Right kidney (tissue), 9 donors: ENCODE data around the gene KRT84.

Source experiments
- DNase-seq: peaks from one replicate; pipeline ENCODE4 v3.0.0-alpha.2; 2016
- long read RNA-seq, 8 donors: transcript quantifications; one replicate each; lab custom pipeline, GENCODE V29; 2026

Gene KRT84, protein sequence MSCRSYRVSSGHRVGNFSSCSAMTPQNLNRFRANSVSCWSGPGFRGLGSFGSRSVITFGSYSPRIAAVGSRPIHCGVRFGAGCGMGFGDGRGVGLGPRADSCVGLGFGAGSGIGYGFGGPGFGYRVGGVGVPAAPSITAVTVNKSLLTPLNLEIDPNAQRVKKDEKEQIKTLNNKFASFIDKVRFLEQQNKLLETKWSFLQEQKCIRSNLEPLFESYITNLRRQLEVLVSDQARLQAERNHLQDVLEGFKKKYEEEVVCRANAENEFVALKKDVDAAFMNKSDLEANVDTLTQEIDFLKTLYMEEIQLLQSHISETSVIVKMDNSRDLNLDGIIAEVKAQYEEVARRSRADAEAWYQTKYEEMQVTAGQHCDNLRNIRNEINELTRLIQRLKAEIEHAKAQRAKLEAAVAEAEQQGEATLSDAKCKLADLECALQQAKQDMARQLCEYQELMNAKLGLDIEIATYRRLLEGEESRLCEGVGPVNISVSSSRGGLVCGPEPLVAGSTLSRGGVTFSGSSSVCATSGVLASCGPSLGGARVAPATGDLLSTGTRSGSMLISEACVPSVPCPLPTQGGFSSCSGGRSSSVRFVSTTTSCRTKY
- long read RNA-seq, donor 1 = 0 reads
- long read RNA-seq, donor 2 = 0 reads
- long read RNA-seq, donor 3 = 0 reads
- long read RNA-seq, donor 4 = 0 reads
- long read RNA-seq, donor 5 = 0 reads
- long read RNA-seq, donor 6 = 0 reads
- long read RNA-seq, donor 7 = 0 reads
- long read RNA-seq, donor 8 = 0 reads

DNA sequence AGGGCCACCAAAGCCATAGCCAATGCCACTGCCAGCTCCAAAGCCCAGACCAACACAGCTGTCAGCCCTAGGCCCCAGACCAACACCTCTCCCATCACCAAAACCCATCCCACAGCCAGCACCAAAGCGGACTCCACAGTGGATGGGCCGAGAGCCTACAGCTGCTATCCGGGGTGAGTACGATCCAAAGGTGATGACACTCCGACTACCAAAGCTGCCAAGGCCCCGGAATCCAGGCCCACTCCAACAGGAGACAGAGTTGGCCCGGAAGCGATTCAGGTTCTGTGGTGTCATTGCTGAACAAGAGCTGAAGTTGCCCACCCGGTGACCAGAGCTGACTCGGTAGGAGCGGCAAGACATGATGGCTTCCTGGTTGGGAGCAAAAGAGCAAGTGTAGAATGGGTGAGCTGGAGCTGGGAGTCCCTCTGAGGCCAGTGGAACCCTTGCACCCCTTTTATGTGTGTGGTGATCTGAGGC is at the start of gene KRT84:
KRT84 (minus strand) TSS at position 427 of the 477 bp plus-strand sequence; CDS start at position 360, 67 bp downstream.
- no peak for DNase-seq

DNA sequence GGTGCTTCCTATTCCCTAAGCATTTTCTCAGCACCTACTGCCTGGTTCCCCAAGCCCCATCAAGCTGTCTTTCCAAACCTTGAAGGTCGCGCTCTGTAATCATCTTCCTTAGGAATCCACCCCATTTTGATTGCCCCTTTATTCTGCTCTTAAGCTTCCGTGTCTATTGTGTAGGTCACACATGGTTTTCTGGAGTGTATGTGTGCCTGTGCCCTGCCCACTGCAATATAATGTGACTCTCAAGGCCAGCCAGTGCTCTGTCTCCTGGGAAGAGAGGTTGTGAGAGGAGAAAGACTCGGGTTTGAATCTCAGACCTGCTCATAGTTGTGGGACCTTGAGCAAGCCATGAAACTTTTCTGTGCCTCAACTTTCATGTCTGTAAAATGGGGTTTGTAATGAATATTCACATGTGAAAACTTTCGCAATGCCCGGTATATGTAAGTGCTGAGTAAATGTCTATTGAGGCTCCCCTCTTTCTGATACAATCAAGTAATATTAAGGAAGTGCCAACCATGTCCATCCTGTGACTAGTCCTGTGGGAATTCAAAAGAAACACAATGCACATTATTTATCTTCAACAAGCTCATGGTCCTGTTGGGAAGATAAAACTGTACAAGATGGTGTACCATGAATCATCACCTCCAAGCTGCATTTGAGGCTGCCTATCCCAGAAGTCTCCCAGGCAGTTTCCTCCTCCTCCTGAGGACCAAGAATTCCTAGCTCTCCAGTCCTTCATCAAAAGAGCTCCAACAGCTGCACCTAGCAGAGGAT is 49.5 kb upstream of the KRT84 start:
- DNase-seq = no peak

DNA sequence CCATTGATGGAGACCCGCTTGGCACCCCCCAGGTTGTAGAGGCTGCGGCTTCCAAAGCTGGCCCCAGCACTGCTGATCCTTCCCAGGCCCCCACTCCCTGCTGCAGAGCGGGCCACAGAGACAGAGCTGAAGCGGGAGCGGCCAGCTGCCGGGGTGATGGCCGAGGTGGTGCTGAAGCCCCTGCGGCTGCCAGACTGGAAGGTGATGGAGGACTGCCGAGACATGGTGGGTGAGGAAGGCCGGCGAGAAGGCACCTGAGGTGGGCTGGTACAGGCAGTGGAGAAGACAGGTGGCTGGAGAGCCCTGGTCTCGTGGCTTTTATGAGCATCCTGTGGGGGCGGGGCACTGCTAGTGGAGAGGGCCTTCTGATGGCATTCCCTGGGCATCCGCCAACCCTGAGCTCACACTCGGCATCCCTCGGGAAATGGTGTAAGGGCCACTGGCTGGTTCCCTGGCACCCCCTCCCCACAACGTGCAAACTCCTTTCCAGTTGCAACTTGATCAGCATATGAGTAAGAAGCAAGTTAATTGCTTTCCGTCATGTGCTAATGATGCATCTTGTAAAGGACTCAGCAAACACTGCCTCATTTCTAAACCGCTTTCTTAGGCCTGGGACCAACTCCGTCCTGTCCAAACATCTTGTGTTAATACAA is 48.8 kb upstream of the KRT84 start, which contains the start of gene KRT75:
KRT75 (minus strand) TSS at position 291 of the 653 bp plus-strand sequence; CDS start at position 224, 67 bp downstream.
- DNase-seq = no peak

DNA sequence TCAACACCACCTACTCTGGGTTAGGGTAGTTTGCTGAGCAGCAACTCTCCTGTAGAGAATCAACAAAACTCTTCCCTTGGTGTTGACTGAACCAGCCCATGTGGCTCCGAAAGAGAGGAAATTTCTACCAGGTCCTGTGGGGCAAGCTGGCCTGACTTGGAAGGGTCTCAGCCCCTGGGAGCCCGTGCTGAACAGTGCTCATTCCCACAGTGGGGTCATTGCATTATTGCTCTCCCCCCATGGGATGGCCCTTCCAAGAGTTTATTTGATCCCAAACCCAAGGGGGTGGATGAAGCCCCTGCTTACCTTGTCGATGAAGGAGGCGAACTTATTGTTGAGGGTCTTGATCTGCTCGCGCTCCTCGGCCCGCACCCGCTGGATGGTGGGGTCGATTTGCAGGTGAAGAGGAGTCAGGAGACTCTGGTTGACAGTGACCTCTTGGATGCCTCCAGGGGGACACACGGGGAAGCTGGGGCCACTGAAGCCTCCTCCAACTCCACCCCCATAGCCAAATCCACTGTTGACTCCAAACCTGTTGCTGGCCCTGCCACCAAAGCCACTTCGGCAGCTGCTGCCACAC is 48.1 kb upstream of the KRT84 start:
- no peak for DNase-seq

DNA sequence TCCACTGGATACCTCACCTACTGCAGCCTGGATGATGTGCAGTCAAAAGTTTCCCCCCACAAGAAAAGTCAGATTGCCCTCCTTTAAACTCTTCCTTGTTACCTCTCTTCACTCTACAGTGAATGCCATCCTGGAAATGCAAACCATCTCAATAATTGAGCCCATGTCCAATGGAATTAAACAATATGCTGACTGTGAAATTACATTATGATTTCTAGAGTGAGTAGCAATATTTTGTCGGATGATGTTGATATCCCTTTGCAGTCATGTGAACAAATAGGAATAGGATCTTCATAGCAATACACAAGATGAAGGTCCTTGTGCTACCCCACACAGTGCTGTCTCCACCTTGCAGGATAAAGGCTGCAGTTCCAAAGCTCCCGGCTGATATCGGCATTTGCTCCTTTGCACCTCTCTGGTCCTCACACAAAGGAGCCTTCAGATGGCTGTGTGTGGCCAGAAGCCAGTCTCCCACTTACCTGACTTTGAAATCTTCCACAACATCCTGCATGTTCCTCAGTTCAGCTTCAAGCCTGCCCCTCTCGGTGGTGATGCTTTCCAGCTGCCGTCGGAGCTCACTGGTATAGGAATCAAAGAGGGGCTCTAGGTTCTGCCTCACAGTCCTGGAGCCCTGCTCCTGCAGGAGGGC is 47.2 kb upstream of the KRT84 start:
- no peak for DNase-seq

DNA sequence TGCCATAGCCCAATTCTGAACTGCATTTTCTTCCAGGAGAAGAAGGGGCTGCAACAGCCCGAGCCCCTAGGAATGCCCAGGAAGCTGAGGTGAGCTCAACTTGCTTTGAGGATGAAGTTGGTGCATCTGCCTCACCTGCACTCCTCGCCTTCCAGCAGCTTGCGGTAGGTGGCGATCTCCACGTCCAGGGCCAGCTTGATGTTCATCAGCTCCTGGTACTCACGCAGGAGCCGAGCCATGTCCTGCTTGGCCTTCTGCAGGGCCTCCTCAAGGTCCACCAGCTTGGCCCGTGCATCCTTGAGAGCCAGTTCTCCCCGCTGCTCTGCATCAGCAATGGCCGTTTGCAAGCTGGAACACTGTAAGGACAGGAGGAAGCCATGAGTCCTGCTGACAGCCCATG is 42.7 kb upstream of the KRT84 start:
- DNase-seq = no peak

DNA sequence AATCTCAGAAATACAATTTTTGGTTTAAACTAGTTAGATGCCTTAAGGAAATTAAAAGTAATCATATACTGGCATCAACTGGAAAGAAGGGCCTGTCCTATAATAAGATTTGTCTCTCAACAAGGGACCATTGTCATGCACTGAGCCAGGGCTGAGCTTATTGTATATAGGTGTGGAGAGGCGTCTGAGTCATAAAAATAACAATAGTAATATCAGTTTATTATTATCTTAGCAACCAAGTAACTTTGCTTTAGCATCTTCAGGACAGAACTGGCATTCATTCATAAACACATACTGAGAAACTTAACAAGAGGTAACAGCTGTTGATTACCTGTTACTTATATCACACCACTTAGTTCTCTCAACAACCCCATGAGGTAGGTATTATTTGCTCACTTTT is 41.6 kb upstream of the KRT84 start:
- no peak for DNase-seq

DNA sequence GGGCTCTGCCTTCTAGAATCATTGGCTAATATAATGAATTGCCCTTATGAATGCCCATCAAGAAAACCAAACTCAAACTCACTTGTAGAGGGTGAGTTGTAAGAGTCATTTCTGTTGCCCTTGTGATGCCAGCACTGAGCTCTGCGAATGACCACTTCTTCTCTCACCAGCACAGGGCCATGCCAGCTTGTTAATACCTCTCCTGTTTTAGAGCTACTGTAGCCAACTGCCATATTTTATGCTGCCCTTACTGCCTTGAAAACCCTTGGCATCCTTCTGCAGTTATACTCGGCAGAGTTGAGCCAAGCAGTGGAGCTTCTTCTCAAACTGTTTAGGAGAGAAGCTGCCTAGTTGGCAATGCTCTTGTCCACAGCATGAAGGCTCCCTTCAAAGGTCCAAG is 40.6 kb upstream of the KRT84 start:
- DNase-seq = no peak

DNA sequence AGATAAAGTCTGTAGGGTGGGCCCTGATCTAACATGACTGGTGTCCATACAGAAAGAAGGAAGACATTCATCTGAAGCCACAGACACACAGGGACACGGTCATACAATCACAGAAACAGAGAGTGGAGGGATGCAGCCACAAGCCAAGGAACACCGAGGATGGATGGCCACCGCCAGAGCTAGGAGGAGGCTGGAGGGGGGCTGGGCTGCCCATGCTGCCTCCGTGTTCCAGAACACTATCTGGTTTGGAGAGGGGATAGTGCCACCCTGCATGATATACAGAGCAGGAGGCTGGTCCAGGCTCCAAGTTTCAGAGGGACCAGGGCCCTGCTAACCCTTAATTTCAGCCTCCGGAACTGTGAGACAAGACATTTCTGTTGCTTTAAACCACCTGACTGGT is 40.0 kb upstream of the KRT84 start:
- DNase-seq = no peak

DNA sequence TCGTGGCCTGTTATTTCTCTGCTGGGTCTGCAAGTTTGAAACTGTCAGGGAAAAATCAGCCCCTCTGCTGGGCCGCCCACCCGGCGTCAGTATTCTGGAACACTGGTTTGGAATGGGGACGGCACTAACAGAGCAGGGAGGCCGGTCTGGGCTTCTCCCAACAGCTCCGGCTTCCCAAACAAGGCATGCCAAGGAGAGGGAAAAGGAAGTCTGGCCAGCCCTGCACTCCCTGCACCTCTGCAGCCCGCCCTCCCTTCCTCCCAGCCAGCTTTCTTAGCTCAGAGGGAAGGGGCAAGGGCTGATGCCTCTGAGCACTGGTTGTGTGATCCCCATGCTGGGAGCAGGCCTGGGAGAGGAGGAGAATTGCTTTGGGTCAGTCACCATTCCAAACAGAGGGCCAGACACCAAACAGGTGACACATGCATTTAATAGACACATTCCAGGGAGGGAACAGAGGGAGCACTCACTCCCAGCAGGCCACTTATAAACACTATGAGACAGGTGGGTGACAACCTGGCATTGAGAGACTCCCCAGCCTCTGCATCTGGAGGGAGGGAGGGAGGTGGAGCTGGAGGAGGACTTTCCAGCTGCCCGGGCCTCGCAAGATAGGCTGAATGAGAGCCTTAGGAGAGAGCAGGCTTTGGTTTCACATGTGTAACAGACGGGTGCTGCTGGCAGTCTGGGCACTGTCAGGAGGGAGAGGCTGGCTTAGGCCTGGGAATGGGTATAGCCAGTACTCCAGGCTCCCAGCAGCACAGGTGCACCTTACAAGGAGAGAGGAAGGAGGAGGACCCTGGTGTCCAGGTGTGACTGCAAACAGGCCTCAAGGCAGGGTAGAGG is 38.4 kb upstream of the KRT84 start:
- DNase-seq = peak; percentile 16

DNA sequence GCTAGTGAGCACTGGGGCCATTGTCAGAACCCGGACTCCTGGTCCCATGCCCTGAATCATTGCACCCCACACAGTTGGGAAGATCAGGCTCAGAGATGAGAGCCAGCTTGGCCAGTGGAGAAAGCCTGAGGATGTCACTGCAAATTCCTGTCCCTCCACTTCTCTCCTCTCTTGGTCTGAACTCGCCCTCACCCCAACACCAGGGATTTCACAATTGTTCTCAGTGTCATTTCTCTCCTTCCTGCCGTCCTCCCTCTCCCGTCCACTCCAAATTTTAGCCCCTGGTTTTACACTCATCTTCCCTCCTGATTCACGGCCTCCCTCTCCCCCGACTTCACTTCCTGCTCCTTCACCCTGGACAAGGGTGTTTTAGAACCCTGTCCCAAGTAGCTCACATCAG is 37.6 kb upstream of the KRT84 start:
- no peak for DNase-seq

DNA sequence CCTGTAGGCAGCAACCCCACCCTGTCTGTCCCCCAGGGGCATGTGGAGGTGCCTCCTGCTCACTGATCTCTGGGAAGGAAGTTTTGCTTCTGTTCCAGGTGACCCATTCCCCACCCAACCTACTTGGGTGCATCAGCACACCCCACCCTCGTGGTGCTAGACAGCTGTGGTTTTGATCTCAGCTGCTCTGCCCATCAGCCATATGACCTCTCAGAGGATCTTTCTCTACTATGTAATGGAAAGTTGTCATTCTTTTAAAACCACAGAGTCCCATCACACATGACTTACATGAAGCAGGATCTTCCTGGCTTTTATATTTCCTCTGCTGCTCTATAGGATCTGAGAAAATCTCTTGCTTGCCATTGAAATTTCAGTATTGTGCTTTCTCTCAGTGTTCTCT is 34.2 kb upstream of the KRT84 start:
- DNase-seq = no peak

DNA sequence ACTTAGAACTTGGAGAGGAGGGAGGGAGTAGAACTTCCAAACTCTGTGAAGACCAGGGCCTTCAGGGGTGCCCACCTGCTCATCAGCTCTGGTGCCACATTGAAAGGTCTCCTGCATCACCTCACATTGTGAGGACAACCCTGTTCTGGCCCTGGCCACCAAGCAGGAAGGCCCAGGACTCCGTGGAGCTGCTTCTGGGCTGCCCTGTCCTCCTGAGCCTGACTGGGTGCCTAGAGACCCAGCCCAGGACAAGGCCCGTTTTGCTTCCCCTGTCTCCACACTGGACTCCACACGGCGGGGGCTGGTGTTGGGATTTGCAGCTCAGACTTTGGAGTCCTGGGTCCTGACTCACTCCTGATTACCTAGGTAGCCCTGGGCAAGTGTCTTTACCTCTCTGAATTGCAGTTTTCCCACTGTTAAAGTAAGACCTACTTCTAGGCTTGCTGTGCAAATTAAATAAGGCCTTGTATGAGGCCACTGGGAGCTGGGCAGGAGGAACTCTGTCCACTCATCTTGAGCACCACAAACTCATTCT is 33.2 kb upstream of the KRT84 start:
- no peak for DNase-seq

DNA sequence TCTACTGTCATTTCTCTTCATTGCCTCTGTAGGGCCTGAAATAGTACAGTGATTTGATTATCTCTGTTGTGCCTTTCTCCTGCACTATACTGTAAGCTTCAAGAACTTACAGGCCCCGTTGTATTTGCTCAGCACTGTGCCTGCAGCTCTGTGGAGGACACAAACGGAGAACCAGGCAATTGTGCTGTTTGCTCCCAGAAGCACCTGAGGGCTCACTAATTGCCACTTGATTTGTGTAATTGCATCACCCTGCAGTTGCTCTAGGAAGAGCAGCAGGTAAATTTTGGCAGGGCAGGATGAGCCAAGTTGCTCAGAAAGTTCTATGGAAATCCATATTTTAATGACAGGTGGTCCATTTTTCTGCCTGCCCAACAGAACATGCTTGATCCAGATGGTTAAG is 32.3 kb upstream of the KRT84 start:
- no peak for DNase-seq

DNA sequence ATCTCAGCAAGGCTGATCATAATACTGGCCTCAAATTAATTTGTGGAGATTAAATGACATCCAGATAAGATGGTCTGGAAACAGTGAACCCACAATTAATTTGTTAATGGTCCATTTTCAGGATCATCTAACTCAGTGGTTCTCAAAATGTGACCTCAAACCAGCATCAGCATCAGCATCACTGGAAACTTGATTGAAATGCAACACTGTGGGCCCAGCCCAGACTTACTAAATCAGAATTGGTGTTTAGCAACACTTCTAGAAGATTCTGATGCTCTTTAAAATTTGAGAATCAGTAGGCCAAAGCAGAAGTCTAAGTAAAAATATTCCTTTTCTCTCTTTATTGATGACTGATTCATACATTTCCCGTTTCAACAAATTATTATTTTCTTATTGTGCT is 31.3 kb upstream of the KRT84 start:
- no peak for DNase-seq

DNA sequence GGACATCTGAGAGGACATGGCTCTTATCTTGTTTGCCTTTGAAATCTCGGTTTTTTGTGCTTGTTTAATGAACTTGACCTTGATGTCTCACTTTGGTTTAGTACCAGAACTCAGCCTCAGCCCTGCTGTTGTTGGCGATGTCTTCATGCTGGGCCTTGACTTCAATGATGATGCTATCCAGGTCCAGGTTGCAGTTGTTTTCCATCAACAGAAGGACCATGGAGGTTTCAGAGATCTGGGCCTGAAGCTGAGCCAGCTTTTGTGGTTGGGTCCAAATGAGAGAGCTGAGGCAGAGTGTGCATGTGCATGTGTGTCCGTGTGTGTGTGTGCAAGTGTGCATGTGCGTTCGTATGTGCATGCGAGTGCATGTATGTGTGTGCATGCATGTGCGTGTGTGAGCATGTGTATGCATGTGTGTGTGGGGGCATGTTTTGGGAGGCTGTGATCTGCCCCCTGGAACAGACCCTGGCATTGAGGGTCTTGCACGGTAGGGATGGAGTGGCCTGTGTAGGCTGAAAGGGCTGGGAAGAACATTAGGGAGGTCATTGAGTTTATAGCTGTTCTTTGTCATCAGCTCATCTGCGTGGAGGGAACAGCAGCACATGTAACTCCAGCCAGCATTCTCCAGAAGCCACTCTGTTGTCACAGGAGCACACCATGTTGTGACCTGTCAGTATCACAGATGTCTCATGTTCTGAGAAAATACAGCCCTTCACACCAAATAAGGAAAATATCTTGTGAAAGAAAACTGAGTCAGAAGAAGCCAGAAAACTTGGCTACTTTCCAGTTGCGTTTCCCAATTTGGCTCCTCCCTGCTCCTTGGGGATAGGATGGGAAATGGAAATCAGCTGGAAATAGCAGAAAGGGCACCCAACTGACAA is 30.7 kb upstream of the KRT84 start:
- DNase-seq = no peak

DNA sequence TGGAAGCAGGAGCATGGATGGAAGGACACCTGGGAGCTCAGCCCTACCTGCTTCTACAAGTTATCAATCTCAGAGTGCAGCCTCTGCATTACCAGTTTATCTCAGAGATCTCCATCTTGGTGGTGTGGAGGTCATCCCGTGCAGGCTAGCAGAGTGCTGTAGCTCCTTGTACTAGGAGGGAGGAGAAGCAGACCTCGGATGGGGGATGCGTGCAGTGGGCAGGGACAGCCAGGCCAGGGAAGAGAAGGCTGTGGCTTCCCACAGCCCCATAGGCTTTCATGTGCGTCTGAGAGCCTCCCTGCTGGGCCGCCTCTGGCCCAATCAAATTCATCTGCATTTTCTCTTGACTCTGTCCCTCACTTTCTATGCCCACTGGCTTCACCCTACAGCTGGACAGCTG is 29.5 kb upstream of the KRT84 start:
- DNase-seq = no peak

DNA sequence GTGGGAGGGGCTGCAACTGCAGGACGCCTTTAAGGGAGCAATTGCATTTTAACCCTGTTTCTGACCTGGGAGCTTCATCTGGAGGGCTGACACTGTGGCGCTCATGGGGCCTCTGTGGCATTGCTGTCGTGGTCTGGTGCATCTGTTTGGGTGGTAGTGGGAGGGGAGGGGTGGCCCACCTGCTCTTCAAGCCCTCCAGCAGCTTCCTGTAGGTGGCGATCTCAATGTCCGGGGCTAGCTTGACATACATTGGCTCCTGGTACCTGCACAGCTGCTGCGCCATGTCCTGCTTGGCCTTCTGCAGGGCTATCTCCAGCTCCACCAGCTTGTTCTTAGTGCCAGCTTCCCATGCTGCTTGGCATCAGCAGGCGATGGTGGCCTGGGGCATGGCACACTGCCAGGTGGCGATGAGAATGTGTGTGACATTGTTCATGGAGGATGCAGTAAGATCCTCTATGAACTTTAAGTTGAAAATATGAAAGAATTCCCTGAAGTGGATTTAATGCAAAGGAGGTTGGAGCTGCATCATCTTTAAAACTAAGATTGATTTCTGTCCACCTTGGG is 28.4 kb upstream of the KRT84 start:
- DNase-seq = no peak

DNA sequence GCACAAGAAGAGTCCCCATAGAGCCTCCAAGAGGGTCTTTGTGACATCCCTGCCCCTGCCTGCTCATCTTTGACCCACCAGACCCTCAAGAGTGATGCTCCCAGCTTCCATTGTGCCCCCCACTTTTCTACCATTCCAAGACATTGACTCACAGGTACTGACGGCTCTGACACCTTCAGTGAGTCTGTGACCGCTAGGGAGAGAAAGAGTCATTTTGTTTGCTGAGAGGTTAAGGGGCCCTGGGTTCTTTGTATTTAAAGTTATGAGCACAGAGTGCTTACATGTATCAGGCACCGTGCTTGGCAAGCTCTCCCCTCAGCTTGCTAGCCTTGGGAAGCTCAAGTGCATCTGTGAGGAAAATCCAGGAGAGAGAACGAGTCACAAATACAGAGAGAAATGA is 27.8 kb upstream of the KRT84 start:
- no peak for DNase-seq
